HG03342 (cell line): ENCODE measurements around the gene LRCOL1.

Experiments used
- ATAC-seq: cut with Tn5 transposase; IDR thresholded peaks from one replicate; pipeline ENCODE4 v1.9.1; 2021; ENCODE audit warnings: mild to moderate bottlenecking, moderate library complexity; ENCODE audit not compliant: unreplicated experiment

LRCOL1 gene

DNA sequence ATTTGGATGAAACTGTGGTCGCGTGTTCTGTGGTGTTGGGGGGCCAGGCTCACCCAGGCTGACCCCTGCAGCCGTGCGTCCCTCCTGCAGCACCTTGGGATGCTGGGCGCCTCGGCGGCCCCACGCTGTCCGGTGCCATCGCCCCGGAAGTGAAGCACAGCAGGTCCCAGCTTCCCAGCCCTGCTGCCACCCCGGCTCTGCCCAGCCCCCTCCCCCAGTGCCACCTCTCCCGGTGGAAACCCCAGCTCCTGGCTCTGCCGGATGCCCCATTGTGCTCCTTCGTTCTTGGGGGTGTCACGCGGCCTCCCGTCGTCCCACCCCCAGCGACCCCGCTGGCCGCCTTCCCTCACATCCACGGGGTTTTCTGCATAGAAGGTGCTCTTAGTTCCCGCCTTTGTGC lies 25.2 kb downstream of the LRCOL1 start:
- no peak for ATAC-seq

- no peak for ATAC-seq
Observed at GRCh38 chr12:132584429-132584828, 26.0 kb downstream of the LRCOL1 start.

DNA sequence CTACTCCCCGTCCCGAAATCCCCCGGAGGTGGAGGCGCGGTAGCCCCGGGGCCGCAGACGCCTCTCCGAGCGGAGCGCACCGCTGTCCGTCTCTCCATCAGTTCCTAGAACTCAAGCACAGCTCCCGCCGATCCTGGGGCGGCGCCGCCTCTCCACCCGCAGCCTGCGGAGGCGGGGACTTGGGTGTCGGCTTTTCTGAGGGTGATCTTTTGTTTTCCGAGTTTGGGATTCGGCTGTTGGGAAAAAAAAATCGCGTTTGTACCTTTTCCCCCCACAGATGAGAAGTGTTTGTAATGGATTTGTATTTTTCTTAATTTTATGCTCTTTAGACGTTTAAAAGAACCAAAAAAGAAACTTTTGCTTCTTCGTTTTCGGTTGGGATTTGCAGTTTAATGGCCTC lies 26.6 kb downstream of the LRCOL1 start:
- no peak for ATAC-seq

- ATAC-seq = no peak
Observed at GRCh38 chr12:132583411-132583710, 27.0 kb downstream of the LRCOL1 start.

GRCh38 chr12:132582582-132583410 lies 27.6 kb downstream of the LRCOL1 start:
- no peak for ATAC-seq

DNA sequence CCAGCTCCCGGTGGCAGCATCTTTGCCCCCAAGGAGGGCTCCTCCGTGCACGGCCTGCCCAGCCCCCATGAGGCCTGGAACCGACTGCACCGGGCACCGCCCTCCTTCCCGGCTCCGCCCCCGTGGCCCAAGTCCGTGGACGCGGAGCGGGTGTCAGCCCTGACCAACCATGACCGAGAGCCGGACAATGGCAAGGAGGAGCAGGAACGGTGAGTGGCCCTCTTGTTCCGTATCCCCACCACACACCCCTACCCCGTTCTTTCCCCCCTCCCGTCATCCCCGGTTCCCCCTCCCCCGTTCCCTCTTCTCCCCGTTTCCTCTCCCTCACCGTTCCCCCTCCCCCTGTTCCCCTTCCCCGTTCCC lies 28.3 kb downstream of the LRCOL1 start:
- ATAC-seq = no peak

DNA sequence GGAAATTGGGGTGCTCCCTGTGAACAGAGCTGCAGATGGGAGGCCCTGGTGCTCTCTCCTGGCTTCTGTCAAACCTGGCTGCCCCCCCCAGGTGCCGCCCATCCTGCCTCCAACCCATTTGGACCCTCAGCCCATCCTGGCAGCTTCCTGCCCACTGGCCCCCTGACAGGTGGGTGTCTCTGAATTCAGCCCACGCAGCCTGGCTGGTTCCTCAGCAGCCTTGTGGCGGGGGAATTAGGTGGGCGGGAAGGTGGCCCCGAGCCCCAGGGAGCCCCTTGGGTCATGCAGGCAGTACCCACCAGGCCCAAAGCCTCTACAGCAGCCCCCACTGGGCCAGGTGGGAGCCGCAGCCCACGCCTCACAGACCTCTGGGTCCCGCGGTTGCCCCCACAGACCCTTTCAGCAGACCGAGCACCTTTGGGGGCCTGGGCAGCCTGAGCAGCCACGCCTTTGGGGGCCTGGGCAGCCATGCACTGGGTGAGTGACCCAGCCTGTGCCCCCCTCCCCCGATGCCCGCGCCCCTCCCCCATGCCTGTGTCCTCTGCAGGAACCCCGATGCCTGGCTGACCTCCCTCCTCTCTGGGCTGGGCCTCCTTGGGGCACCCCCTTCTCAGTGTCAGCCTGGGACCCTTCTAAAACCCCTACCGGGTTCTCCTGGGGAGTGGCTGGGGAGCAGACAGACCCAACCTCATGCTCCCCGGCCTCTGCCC lies 28.9 kb downstream of the LRCOL1 start:
- no peak for ATAC-seq

DNA sequence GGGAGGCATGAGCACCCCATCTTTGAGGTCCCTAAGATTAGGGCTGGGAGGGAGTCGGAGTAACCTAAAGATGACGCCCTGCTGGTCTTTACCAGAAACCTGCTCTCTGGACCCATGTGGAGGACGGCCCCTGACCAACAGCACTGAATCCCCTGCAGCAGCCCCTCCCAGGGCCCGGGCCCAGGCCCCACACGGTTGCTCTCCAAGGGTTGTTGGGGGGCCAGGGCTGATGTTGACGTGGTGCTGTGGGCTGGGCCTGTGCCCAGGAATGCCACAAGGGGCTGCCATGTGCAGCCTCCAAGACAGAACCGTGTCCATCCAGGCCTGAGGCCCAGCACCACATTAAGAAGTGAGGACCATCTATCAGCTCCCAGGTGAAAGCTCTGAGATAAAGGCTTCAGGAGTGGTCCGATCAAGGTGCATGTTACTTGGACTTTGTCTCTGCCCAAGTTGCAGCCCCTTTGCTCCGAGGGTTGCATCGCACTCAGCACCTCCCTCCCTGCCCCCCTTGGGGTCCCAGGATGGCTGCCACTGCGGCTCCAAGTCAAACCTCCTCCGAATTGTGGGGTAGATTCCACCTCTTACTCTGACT lies 29.6 kb downstream of the LRCOL1 start:
- ATAC-seq = no peak

DNA sequence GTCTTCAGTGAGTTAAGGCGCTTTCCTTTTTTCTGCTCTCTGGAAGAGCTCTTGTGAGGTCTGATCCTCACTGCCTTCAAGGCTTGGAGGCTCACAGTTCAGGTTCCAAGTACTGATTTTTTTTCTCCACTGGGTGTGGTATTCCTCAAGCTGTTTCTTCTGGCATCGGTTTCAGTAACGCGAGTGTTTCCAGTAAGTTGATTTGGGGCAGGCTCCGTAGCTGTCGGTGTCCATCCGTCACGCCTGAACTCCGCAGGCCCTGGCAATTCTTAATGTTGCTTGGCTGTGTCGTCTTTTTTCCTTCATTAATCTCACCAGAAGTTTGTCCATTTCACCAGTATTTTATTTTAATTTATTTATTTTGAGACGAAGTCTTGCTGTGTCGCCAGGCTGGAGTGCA lies 30.6 kb downstream of the LRCOL1 start:
- ATAC-seq = no peak

DNA sequence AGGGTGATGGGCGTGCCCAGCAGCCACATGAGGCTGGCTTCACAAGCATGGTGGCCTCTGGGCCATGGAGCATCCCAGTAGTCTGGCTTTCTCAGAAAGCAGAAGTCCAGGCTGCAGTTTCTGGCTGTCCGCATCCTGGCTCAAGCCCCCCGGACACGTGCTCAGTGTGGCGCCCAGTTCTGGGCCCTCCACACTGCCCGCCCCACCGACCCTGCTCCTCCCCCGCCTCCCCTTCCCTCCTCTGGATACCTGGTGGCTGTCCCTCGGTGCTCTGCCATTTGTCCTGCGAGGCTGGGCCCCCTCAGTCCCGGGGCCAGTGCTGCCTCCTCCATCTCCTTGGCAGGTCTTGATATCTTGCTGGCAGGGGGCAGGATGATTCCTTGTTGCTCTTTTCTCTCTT lies 31.6 kb downstream of the LRCOL1 start:
- no peak for ATAC-seq

DNA sequence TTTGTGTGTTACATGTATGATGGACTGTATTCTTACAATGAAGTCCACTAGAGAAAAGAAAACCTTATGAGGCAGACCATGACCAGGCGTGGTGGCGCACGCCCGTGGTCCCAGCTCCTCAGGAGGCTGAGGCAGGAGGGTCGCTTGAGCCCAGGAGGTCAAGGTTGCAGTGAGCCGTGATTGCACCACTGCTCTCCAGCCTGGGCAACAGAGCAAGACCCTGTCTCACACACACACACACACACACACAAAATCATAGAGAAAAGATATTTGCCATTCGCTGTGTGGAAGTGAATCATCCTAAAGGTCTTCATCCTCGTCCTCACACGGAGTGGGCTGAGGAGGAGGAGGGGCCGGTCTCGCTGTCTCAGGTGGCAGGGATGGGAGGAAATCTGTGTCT lies 32.3 kb downstream of the LRCOL1 start:
- no peak for ATAC-seq

DNA sequence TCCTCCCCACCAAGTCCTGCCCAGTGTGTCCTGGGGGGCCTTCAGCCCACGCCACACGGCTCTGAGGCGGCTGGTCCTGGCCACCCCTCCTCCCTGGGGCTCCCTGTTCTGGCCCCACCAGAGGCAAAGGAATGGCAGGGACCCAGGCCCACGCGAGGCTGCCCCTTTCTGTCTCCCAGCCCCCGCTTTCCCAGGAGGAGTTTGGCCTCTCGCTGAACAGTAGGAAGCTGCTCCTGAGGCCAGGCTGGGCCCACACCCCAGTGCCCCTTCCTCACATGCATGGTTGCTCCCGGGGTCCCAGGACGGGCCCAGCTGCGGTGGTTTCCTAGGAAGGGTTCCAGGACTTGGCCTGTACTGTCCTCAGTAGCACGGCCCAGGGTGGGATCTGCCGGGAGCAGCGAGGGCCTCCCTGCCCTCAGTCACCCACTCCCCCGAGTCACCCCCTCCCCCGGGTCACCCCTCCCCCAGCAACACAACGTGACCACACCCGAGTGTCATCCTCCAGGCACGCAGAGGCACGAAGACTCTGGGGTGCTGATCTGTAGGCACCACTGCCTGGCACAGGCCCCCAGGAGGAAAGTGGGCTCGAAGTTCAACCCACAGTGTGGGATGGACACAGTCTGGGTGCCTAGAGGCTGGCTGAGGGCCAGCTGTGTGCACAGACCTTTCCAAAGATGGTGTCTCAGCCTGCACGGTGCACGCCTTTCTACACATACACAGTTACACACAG lies 33.0 kb downstream of the LRCOL1 start:
- ATAC-seq = no peak

DNA sequence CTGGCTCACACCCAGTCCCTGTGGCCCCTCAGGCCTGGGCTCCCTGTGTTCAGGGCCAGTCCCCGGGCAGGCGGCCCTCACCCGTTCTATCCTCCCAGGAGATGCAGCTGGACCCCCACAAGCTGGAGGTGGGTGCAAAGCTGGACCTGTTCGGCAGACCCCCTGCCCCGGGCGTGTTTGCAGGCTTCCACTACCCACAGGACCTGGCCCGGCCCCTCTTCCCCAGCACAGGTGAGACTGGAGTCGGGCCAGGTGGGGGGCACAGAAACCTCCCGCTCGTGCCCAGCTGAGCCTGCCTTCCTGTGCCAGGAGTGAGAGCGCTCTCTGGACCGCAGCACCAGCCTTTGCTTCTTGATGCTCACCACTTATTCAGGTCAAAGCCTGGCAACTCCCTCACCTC lies 33.7 kb downstream of the LRCOL1 start:
- ATAC-seq = no peak

DNA sequence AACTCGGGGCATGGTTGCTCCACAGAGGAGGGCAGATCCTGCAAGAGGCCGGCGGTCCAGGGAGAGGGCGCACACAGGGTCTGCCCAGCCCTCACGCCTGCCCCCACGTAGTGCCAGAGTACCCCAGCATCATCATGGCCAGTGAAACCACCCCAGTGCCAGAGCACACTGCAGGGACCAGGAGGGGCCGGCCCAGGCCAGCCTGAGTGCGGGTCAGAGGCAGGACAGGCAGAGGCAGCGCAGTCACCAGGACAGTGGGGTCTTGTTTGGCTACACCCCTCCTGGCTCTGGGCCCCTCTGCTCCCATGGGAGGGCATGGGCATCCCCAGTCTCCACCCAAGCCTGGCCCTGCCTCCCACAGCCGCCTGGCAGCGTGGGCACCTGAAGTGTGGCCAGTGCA lies 34.7 kb downstream of the LRCOL1 start:
- no peak for ATAC-seq

DNA sequence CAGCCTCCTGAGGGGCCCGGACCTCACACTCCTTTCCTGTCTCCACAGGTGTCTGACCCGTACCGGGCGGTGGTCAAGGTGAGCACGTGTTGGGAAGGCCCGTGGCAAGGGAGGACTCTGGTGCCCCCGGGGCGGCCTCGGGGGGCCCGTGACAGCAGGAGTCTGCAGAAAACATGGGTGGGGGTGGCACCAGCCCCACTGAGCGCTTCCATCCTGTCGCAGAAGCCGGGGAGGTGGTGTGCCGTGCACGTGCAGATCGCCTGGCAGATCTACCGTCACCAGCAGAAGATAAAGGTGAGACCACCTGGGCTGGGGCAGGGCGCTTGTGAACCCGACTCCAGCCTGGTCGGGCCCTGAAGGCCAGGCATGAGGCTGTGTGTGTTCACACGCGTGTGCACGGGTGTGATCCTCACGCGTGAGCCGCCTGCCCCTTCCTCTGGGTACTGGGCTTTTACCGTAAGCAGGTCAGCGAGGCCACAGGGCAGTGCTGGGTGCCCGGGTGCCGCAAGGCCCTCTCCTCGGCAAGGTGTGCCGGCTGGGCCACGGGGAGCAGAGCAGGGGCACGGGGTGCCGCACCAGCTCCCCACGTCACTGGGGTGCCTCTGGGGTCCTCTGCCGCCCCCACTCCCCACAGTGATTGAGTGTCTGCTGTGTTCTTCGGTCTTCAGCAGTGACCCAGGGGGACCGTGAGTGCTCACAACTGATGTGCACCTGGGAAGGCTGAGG lies 35.9 kb downstream of the LRCOL1 start:
- no peak for ATAC-seq

- ATAC-seq = no peak
Observed at GRCh38 chr12:132572801-132573760, 37.3 kb downstream of the LRCOL1 start.

- no peak for ATAC-seq
Observed at GRCh38 chr12:132572106-132572505, 38.3 kb downstream of the LRCOL1 start.

DNA sequence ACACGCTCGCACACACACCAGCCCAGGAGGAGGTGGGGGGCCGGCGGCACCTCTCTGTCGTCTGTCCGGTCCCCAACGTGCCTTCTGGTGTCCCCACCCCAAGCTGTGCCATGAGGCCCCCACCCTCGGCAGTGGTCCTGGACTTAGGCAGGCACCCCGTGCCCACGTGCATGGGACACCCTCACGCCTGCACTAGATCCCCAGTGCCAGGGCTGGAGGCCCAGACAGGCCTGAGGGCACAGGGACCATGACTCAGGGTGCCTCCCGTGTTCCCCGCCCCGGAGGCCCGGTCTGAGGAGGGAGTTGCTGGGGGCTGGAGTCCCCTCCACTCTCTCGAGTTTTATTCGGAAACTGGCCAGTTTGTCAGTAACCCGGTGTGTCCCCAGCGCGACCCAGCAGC lies 38.8 kb downstream of the LRCOL1 start:
- ATAC-seq = no peak

GRCh38 chr12:132571051-132571450 lies 39.3 kb downstream of the LRCOL1 start:
- ATAC-seq = no peak

DNA sequence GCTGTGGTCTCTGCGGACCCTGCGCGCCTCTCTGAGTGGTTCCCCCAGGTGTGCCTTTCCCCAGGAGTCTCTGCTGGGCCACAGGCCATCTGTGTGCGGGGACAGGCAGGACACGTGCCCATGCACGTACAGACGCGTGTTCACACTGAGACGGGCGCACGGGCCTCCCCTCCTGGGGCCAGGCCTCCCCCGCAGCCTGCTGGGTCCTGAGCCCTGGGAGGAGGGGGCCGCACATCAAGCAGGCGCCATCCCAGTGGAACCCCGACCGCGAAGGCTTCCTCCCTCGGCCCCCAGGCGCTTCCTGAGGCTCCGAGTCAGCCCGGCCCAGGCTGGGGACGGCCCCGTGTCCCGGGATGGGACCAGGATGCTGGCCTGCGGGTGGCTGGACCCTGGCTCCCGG lies 39.7 kb downstream of the LRCOL1 start:
- ATAC-seq = no peak
